OCI-LY1 (cell line): ENCODE measurements around the gene USP6NL.

ENCODE experiments used
- H2AFZ ChIP-seq: fragments of 200-600 bp; sonication (generic), shearing (Covaris generic); 2 replicates; pipeline ENCODE4 v1.6.0; 2014; ENCODE audit warnings: antibody characterized with exemption, mild to moderate bottlenecking, low read length
- H3F3A ChIP-seq: fragments of 200-600 bp; sonication (generic), shearing (Covaris generic); 2 replicates; pipeline ENCODE4 v1.6.0; 2014; ENCODE audit warnings: mild to moderate bottlenecking, antibody characterized with exemption, low read length, moderate library complexity; ENCODE audit not compliant: insufficient read depth
- H3K27ac ChIP-seq: fragments of 200-600 bp; sonication (generic); 2 replicates; pipeline ENCODE4 v1.5.1; 2014; ENCODE audit warnings: low read length, mixed run types, mild to moderate bottlenecking, low read depth; ENCODE audit not compliant: poor library complexity, severe bottlenecking
- H3K27me3 ChIP-seq: fragments of 200-600 bp; sonication (generic); 2 replicates; pipeline ENCODE4 v1.6.0; 2014; ENCODE audit warnings: antibody characterized with exemption, mild to moderate bottlenecking, low read length, moderate library complexity; ENCODE audit not compliant: insufficient read depth
- H3K36me3 ChIP-seq: fragments of 200-600 bp; sonication (generic); 2 replicates; pipeline ENCODE4 v1.6.1; 2014; ENCODE audit warnings: mild to moderate bottlenecking, antibody characterized with exemption, low read length, moderate library complexity, mixed read lengths; ENCODE audit not compliant: insufficient read depth
- H3K4me1 ChIP-seq: fragments of 200-600 bp; sonication (generic); 2 replicates; pipeline ENCODE4 v1.5.1; 2014; ENCODE audit warnings: mild to moderate bottlenecking, low read length, moderate library complexity; ENCODE audit not compliant: insufficient read depth, severe bottlenecking
- H3K4me2 ChIP-seq: fragments of 200-600 bp; sonication (generic), shearing (Covaris generic); 2 replicates; pipeline ENCODE4 v1.6.1; 2014; ENCODE audit warnings: low read length
- H3K4me3 ChIP-seq: fragments of 200-600 bp; sonication (generic); 2 replicates; pipeline ENCODE4 v1.5.1; 2014; ENCODE audit warnings: low read length, low read depth, mild to moderate bottlenecking, mixed read lengths; ENCODE audit not compliant: poor library complexity, severe bottlenecking
- H3K79me2 ChIP-seq: fragments of 200-600 bp; shearing (Covaris generic); 2 replicates; pipeline ENCODE4 v1.6.1; 2016; ENCODE audit warnings: mixed run types, low read length, mixed read lengths; ENCODE audit not compliant: insufficient read depth
- H3K9ac ChIP-seq: fragments of 200-600 bp; sonication (generic), shearing (Covaris generic); 2 replicates; pipeline ENCODE4 v1.6.1; 2014; ENCODE audit warnings: mild to moderate bottlenecking, low read length, mixed read lengths
- H3K9me2 ChIP-seq: fragments of 200-600 bp; sonication (generic), shearing (Covaris generic); 2 replicates; pipeline ENCODE4 v1.6.1; 2014; ENCODE audit warnings: low read depth, mild to moderate bottlenecking, low read length, mixed read lengths
- H3K9me3 ChIP-seq: fragments of 200-600 bp; shearing (Covaris generic); 2 replicates; pipeline ENCODE4 v1.6.1; 2014; ENCODE audit warnings: low read length, mixed read lengths
- H4K20me1 ChIP-seq: fragments of 200-600 bp; sonication (generic), shearing (Covaris generic); 2 replicates; pipeline ENCODE4 v1.6.0; 2016; ENCODE audit warnings: mild to moderate bottlenecking, low read length; ENCODE audit not compliant: insufficient read depth
- EZH2 ChIP-seq: fragments of 200-600 bp; sonication (generic), shearing (Covaris generic); IDR thresholded peaks from 2 replicates; pipeline ENCODE4 v1.8.0; 2017; ENCODE audit warnings: borderline replicate concordance, mixed run types, mild to moderate bottlenecking, antibody characterized with exemption, low read length, moderate library complexity, mixed read lengths
- TF ChIP-seq, protein P1 (sequence below): fragments of 200-600 bp; sonication (generic), shearing (Covaris generic); IDR thresholded peaks from 2 replicates; pipeline ENCODE4 v1.5.1; 2017; ENCODE audit warnings: mild to moderate bottlenecking, antibody characterized with exemption, low read length, moderate library complexity, mixed read lengths

The USP6NL gene

DNA sequence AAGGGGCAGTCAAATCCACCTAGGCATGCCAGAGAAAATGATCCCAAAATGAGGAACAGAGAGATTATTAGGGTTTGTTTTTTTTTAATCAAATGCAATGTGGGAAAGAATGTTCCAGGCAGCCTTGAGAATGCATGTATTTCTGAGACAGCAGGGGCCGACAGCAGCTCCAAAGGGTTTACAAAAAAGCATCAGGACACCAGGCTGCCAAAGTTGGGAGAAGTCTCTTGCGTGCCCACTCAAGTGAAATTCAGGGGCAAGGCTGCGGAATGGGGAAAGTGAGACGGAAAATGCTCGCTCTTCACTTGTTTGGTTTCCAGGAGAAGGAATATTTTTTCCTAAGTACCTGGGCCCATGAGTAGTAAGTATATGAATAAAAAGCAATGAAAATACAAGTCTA is 101.2 kb downstream of the USP6NL start:
- TF ChIP-seq, protein P1, sequence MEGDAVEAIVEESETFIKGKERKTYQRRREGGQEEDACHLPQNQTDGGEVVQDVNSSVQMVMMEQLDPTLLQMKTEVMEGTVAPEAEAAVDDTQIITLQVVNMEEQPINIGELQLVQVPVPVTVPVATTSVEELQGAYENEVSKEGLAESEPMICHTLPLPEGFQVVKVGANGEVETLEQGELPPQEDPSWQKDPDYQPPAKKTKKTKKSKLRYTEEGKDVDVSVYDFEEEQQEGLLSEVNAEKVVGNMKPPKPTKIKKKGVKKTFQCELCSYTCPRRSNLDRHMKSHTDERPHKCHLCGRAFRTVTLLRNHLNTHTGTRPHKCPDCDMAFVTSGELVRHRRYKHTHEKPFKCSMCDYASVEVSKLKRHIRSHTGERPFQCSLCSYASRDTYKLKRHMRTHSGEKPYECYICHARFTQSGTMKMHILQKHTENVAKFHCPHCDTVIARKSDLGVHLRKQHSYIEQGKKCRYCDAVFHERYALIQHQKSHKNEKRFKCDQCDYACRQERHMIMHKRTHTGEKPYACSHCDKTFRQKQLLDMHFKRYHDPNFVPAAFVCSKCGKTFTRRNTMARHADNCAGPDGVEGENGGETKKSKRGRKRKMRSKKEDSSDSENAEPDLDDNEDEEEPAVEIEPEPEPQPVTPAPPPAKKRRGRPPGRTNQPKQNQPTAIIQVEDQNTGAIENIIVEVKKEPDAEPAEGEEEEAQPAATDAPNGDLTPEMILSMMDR = no peak
- no peak for TF ChIP-seq EZH2
- no peaks in the 10 kb centered on the region for H3K79me2 ChIP-seq
- H3K27me3 ChIP-seq = no peaks in the 10 kb centered on the region
- no peaks in the 10 kb centered on the region for H3K4me1 ChIP-seq
- no peaks in the 10 kb centered on the region for H3F3A ChIP-seq
- H3K27ac ChIP-seq = no peak overlapping the region
- no peak overlapping the region for H3K4me2 ChIP-seq
- no peaks in the 10 kb centered on the region for H3K9me2 ChIP-seq
- no peak overlapping the region for H2AFZ ChIP-seq
- no peaks in the 10 kb centered on the region for H4K20me1 ChIP-seq
- no peaks in the 10 kb centered on the region for H3K36me3 ChIP-seq
- H3K9me3 ChIP-seq = no peaks in the 10 kb centered on the region
- no peak overlapping the region for H3K9ac ChIP-seq
- H3K4me3 ChIP-seq = no peak overlapping the region

DNA sequence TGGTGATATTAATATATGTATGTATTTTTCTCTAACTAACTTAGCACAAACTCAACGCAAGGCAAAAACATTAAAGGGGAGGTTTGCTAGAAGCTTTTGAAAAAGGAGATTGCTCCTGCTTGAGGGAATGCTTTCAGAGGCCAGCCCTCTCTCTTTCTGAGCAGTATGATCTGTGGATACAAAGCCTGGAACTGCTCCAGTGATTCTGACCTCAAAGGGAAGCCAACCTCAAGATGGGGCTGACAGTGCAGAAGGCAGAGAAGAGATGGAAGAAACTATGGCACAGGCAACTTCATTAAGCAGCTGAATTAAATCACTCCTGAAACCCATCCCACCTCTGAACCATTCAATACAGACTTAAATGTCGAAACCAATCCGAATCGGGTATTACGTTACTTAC is 102.4 kb downstream of the USP6NL start:
- H3K27ac ChIP-seq = no peak overlapping the region

DNA sequence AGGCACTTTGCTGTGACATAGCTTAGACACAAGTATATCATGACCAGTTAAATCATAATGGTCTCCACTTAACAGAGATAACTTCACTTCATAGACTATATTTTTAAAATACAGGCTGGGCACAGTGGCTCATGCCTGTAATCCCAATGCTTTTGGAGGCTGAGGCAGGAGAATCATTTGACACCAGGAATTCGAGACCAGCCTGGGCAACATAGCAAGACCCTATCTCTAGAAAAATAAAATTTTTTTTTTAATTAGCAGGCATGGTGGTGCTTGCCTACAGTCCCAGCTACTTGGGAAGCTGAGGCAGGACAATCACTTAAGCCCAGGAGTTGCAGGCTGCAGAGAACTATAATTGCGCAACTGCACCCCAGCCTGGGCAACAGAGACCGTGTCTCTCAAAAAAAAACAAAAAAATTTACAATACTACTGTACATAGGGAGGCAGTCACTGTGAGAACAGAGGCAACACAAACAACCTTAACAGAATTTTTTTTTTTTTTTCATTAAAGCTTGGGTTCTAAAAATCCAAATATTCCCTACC is 105.1 kb downstream of the USP6NL start:
- no peaks in the 10 kb centered on the region; the same call in 1 of the 2 replicates for H3F3A ChIP-seq
- no peaks in the 10 kb centered on the region for H3K36me3 ChIP-seq
- H3K4me3 ChIP-seq = no peak overlapping the region
- no peaks in the 10 kb centered on the region for H3K27me3 ChIP-seq
- no peak overlapping the region for H3K9ac ChIP-seq
- H3K4me1 ChIP-seq = no peaks in the 10 kb centered on the region
- H3K4me2 ChIP-seq = no peak overlapping the region
- H3K79me2 ChIP-seq = no peaks in the 10 kb centered on the region
- no peaks in the 10 kb centered on the region for H4K20me1 ChIP-seq
- TF ChIP-seq EZH2 = no peak
- TF ChIP-seq, protein P1 = no peak
- H3K9me3 ChIP-seq = no peaks in the 10 kb centered on the region
- H3K9me2 ChIP-seq = no peaks in the 10 kb centered on the region
- no peak overlapping the region for H3K27ac ChIP-seq
- H2AFZ ChIP-seq = no peak overlapping the region

More for the DNA sequence above, 102.4 kb downstream of the USP6NL start:
- H3K27me3 ChIP-seq = no peaks in the 10 kb centered on the region
- H4K20me1 ChIP-seq = no peaks in the 10 kb centered on the region
- H3K4me3 ChIP-seq = no peak overlapping the region
- H3K4me2 ChIP-seq = no peak overlapping the region
- no peaks in the 10 kb centered on the region for H3F3A ChIP-seq
- H3K36me3 ChIP-seq = no peaks in the 10 kb centered on the region
- TF ChIP-seq, protein P1 = no peak
- TF ChIP-seq EZH2 = no peak
- H3K4me1 ChIP-seq = no peaks in the 10 kb centered on the region
- no peaks in the 10 kb centered on the region for H3K79me2 ChIP-seq
- no peak overlapping the region for H2AFZ ChIP-seq
- no peaks in the 10 kb centered on the region for H3K9me3 ChIP-seq
- H3K9me2 ChIP-seq = no peaks in the 10 kb centered on the region
- no peak overlapping the region for H3K9ac ChIP-seq
